IMR-90 (cell line): ENCODE measurements around the gene RASSF5. TPM values are rescaled to one million over a fixed set of nuclear protein-coding genes. Genes with fewer than 3 reads are reported as not detected.

Experiments used
- ATAC-seq: fragments of 200-7000 bp; cut with Tn5 transposase; 2 replicates; pipeline ENCODE4 v1.9.1; 2020; ENCODE audit warnings: low read depth, mild to moderate bottlenecking, moderate library complexity
- BruUV-seq: library from RNA; stranded (reverse); fragments of 400-500 nt; replicated peaks from 2 replicates; lab custom pipeline; 2021; lab: Mats Ljungman, UMichigan
- CTCF ChIA-PET: fragments of 300-600 bp; formaldehyde crosslinking; extraction: SDS; loops from one replicate; lab custom pipeline; 2021; ENCODE audit warnings: antibody characterized with exemption; lab: Yijun Ruan, JAX
- POLR2A ChIA-PET: fragments of 300-600 bp; sonication (Branson Sonifier 250); formaldehyde crosslinking; loops from one replicate; lab custom pipeline; 2022; ENCODE audit warnings: antibody characterized with exemption; ENCODE audit not compliant: unreplicated experiment; lab: Charles Lee
- DNase-seq: peaks from one replicate; pipeline ENCODE4 v3.0.0; 2013
- H2AFZ ChIP-seq: replicated peaks from 2 replicates; pipeline ENCODE3; 2013; ENCODE audit warnings: low read length, mild to moderate bottlenecking; ENCODE audit not compliant: poor library complexity
- H2AK5ac ChIP-seq: 2 replicates; pipeline ENCODE4 v1.6.1; 2013; ENCODE audit warnings: low read depth, low read length, inconsistent platforms
- H2AK9ac ChIP-seq: replicated peaks from 2 replicates; pipeline ENCODE3; 2013; ENCODE audit warnings: mild to moderate bottlenecking, low read depth, low read length, moderate library complexity; ENCODE audit not compliant: poor library complexity
- H2BK120ac ChIP-seq: 2 replicates; pipeline ENCODE4 v1.6.1; 2013; ENCODE audit warnings: low read depth, low read length, inconsistent platforms
- H2BK15ac ChIP-seq: 3 replicates; pipeline ENCODE4 v1.6.1; 2013; ENCODE audit warnings: low read depth, low read length, inconsistent platforms
- H2BK20ac ChIP-seq: 2 replicates; pipeline ENCODE4 v1.6.1; 2013; ENCODE audit warnings: low read depth, mild to moderate bottlenecking, inconsistent platforms, low read length, moderate library complexity
- H2BK5ac ChIP-seq: 2 replicates; pipeline ENCODE4 v1.6.1; 2013; ENCODE audit warnings: mild to moderate bottlenecking, low read depth, low read length, inconsistent platforms; ENCODE audit not compliant: poor library complexity, severe bottlenecking
- H3K14ac ChIP-seq: replicated peaks from 2 replicates; pipeline ENCODE4 v1.6.1; 2013; ENCODE audit warnings: low read depth, low read length, inconsistent platforms
- H3K18ac ChIP-seq: 2 replicates; pipeline ENCODE4 v1.6.1; 2013; ENCODE audit warnings: low read depth, low read length, control low read depth
- H3K23ac ChIP-seq: 2 replicates; pipeline ENCODE4 v1.6.1; 2013; ENCODE audit warnings: low read depth, low read length, inconsistent platforms
- H3K27ac ChIP-seq: 2 replicates; pipeline ENCODE4 v1.5.1; 2013; ENCODE audit warnings: mild to moderate bottlenecking, control low read depth, low read length; ENCODE audit not compliant: insufficient read depth
- H3K27me3 ChIP-seq: 2 replicates; pipeline ENCODE4 v1.6.1; 2013; ENCODE audit warnings: low read length; ENCODE audit not compliant: control insufficient read depth, insufficient read depth
- H3K36me3 ChIP-seq: 2 replicates; pipeline ENCODE4 v1.6.1; 2013; ENCODE audit warnings: low read length, mixed read lengths; ENCODE audit not compliant: control insufficient read depth, insufficient read depth
- H3K4ac ChIP-seq: 2 replicates; pipeline ENCODE4 v1.6.1; 2013; ENCODE audit warnings: low read depth, low read length, inconsistent platforms
- H3K4me1 ChIP-seq: 2 replicates; pipeline ENCODE4 v1.6.1; 2013; ENCODE audit warnings: low read length, mixed read lengths; ENCODE audit not compliant: control insufficient read depth, insufficient read depth
- H3K4me2 ChIP-seq: 2 replicates; pipeline ENCODE4 v1.6.1; 2013; ENCODE audit warnings: low read depth, mild to moderate bottlenecking, control low read depth, low read length, moderate library complexity
- H3K4me3 ChIP-seq: 2 replicates; pipeline ENCODE4 v1.5.1; 2013; ENCODE audit warnings: low read depth, mild to moderate bottlenecking, control low read depth, low read length, moderate library complexity; ENCODE audit not compliant: insufficient read depth
- H3K56ac ChIP-seq: 2 replicates; pipeline ENCODE4 v1.6.1; 2013; ENCODE audit warnings: low read length, inconsistent platforms; ENCODE audit not compliant: insufficient read depth; ENCODE audit errors: extremely low read depth
- H3K79me1 ChIP-seq, 2 experiments: 2 replicates each; pipeline ENCODE4 v1.6.1; 2013; ENCODE audit warnings: low read length in 2 of 2, inconsistent platforms in 1 of 2, low read depth in 1 of 2
- H3K9ac ChIP-seq: 2 replicates; pipeline ENCODE4 v1.6.1; 2013; ENCODE audit warnings: low read depth, low read length, control low read depth
- H3K9me1 ChIP-seq: 2 replicates; pipeline ENCODE4 v1.6.1; 2013; ENCODE audit warnings: low read length, inconsistent platforms; ENCODE audit not compliant: insufficient read depth
- H3K9me3 ChIP-seq: 2 replicates; pipeline ENCODE4 v1.6.1; 2013; ENCODE audit warnings: low read length; ENCODE audit not compliant: control insufficient read depth, insufficient read depth
- H4K20me1 ChIP-seq: 2 replicates; pipeline ENCODE4 v1.6.1; 2013; ENCODE audit warnings: low read length, inconsistent platforms; ENCODE audit not compliant: insufficient read depth
- H4K5ac ChIP-seq: 2 replicates; pipeline ENCODE4 v1.6.1; 2013; ENCODE audit warnings: mild to moderate bottlenecking, low read depth, low read length, control low read depth
- H4K8ac ChIP-seq, 2 experiments: 2 replicates each; pipeline ENCODE4 v1.6.1; 2013; ENCODE audit warnings: low read depth in 2 of 2, low read length in 2 of 2, control low read depth in 1 of 2, inconsistent platforms in 1 of 2
- H4K91ac ChIP-seq: 2 replicates; pipeline ENCODE4 v1.6.1; 2013; ENCODE audit warnings: low read depth, low read length, inconsistent platforms; ENCODE audit not compliant: insufficient read depth
- CTCF ChIP-seq: conservative IDR thresholded peaks from 2 replicates; pipeline ENCODE4 v1.5.1; 2012; ENCODE audit warnings: mild to moderate bottlenecking, low read depth, low read length, improper control_type of control experiment
- MAZ ChIP-seq: IDR thresholded peaks from 2 replicates; pipeline ENCODE4 v1.6.1; 2012; ENCODE audit warnings: low read depth, mild to moderate bottlenecking, low read length, improper control_type of control experiment, moderate library complexity, borderline replicate concordance
- POLR2A ChIP-seq: IDR thresholded peaks from 2 replicates; pipeline ENCODE4 v1.6.1; 2012; ENCODE audit warnings: mild to moderate bottlenecking, low read depth, low read length
- RCOR1 ChIP-seq: IDR thresholded peaks from 2 replicates; pipeline ENCODE4 v1.6.1; 2012; ENCODE audit warnings: mild to moderate bottlenecking, low read length, improper control_type of control experiment; ENCODE audit not compliant: insufficient replicate concordance
- WGBS, 2 experiments: methylation state at CpG; one replicate each; pipeline versions ENCODE4 v1.1.5 to v1.1.7; 2013; ENCODE audit warnings: missing lambda C conversion rate in 2 of 2; ENCODE audit not compliant: insufficient read length in 1 of 2; ENCODE audit errors: extremely low coverage in 2 of 2; 5-methylcytosine and 5-hydroxymethylcytosine counted together
- dilution Hi-C: fragments of 300-500 bp; cut with HindIII; formaldehyde crosslinking; loops from one replicate; pipeline ENCODE4 v1.14.3; 2018; ENCODE audit warnings: low sequenced_read_pairs; ENCODE audit not compliant: unreplicated experiment
- in situ Hi-C: fragments of 300-500 bp; cut with MboI; formaldehyde crosslinking; loops from 3 replicates; pipeline ENCODE4 v1.14.3; 2019; ENCODE audit warnings: low sequenced_read_pairs, inconsistent platforms, mixed read lengths
- intact Hi-C: fragments of 100-400 bp; cut with micrococcal nuclease; formaldehyde crosslinking; loops from 2 replicates; pipeline ENCODE4 v1.10.0; 2022
- polyA plus RNA-seq, 3 experiments: library from polyadenylated mRNA; depleted of rRNA; stranded (reverse); fragments of >200 nt; gene quantifications; 2 replicates each; pipeline ENCODE4 v1.2.3, GENCODE V29; 2012; ENCODE audit warnings: low replicate concordance in 1 of 3
- total RNA-seq: library from RNA; depleted of rRNA; stranded (reverse); fragments of >200 nt; gene quantifications from 2 replicates; pipeline ENCODE4 v1.2.3, GENCODE V29; 2012
- TF ChIP-seq, protein P1 (sequence below): fragments of 150-350 bp; IDR thresholded peaks from 2 replicates; pipeline ENCODE4 v1.6.1; 2017; ENCODE audit warnings: mild to moderate bottlenecking, antibody characterized with exemption, low read length, low read depth

Gene RASSF5
- total and polyA plus RNA-seq, 2 of the 4 experiments (the other 2 are of a cell fraction): 0.18 to 1.1 TPM

GRCh38 chr1:206582537-206582936 is 75.2 kb downstream of the RASSF5 start:
- H3K9ac ChIP-seq: no peak overlapping the region
- no peak overlapping the region for H2AFZ ChIP-seq
- no peak overlapping the region for H2AK9ac ChIP-seq
- no peaks in the 10 kb centered on the region for H3K27me3 ChIP-seq
- H2AK5ac ChIP-seq: no peak overlapping the region
- no peak overlapping the region for H4K8ac ChIP-seq
- no peak overlapping the region for H3K27ac ChIP-seq
- in situ Hi-C loops: loop anchor here (5.0 kb wide), 2 partner anchors 35 to 95 kb away; no protein-coding TSS in a partner anchor
- H3K36me3 ChIP-seq: peaks cover 2% of the 10 kb centered on the region; the same call in 1 of the 2 replicates
- H3K14ac ChIP-seq: no peak overlapping the region
- BruUV-seq: no TSS peak
- no peak overlapping the region for H2BK20ac ChIP-seq
- no peaks in the 10 kb centered on the region; the same call in 1 of the 2 replicates for H3K9me1 ChIP-seq
- H2BK120ac ChIP-seq: no peak overlapping the region
- TF ChIP-seq MAZ (no peak), RCOR1 (no peak), POLR2A (no peak), CTCF (no peak)
- TF ChIP-seq, protein P1, sequence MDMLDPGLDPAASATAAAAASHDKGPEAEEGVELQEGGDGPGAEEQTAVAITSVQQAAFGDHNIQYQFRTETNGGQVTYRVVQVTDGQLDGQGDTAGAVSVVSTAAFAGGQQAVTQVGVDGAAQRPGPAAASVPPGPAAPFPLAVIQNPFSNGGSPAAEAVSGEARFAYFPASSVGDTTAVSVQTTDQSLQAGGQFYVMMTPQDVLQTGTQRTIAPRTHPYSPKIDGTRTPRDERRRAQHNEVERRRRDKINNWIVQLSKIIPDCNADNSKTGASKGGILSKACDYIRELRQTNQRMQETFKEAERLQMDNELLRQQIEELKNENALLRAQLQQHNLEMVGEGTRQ: no peak
- no peak overlapping the region for H3K4me2 ChIP-seq
- peaks cover 3% of the 10 kb centered on the region; the same call in 1 of the 2 replicates for H3K4me1 ChIP-seq
- H3K4ac ChIP-seq: no peak overlapping the region
- WGBS, 2 experiments: 92% methylated on average over 2 of the region's 5 CpGs; no CpG with 5 or more reads in 1 of the 2 experiments
- no peak overlapping the region for H3K18ac ChIP-seq
- H3K9me3 ChIP-seq: no peaks in the 10 kb centered on the region
- ATAC-seq (no peak), DNase-seq (no peak)
- H2BK15ac ChIP-seq: no peak overlapping the region
- H3K79me1 ChIP-seq: no peaks in the 10 kb centered on the region
- H3K23ac ChIP-seq: no peak overlapping the region
- dilution Hi-C loops: no loop called here
- intact Hi-C loops: loop anchor here (2.0 kb wide), 1 partner anchor 38 kb away; no protein-coding TSS in a partner anchor
- no peak overlapping the region for H4K91ac ChIP-seq
- no peak overlapping the region for H4K5ac ChIP-seq
- H2BK5ac ChIP-seq: no peak overlapping the region
- no peak overlapping the region for H3K56ac ChIP-seq
- no peak overlapping the region for H3K4me3 ChIP-seq
- CTCF ChIA-PET: interaction anchor here (1.3 to 2.3 kb wide), 3 partner anchors 38 to 92 kb away, joined by 6 to 15 read pairs (median 10); no protein-coding TSS in a partner anchor
- no peaks in the 10 kb centered on the region for H4K20me1 ChIP-seq
- POLR2A ChIA-PET: no interaction called here
